Thyroid gland (tissue), 4 donors: ENCODE results near the gene CLP1. TPM values are rescaled to one million over a fixed set of nuclear protein-coding genes. Genes with fewer than 3 reads are reported as not detected.

Source experiments
- DNase-seq, 2 donors: peaks; one replicate each; pipeline ENCODE4 v3.0.0-alpha.2; 2019
- H3K27ac ChIP-seq, 3 donors: fragments of 200-600 bp; sonication (generic); 1 replicate in 2 of 3; 2 replicates in 1 of 3; pipeline ENCODE4 v1.5.1; 2016 to 2019; ENCODE audit warnings: mild to moderate bottlenecking in 1 of 3, moderate library complexity in 1 of 3
- H3K27me3 ChIP-seq: fragments of 200-600 bp; sonication (generic); one replicate; pipeline ENCODE4 v1.5.1; 2019
- H3K36me3 ChIP-seq, 2 donors: fragments of 200-600 bp; sonication (generic); one replicate each; pipeline ENCODE4 v1.5.1; 2016 to 2019
- H3K4me1 ChIP-seq, 2 donors: fragments of 200-600 bp; sonication (generic); one replicate each; pipeline ENCODE4 v1.5.1; 2017 to 2019
- H3K4me3 ChIP-seq, 3 donors: fragments of 200-600 bp; sonication (generic); replicated peaks in 1 of 3; 1 replicate in 2 of 3; 2 replicates in 1 of 3; pipeline ENCODE4 v1.5.1; 2016; ENCODE audit warnings: mild to moderate bottlenecking in 1 of 3
- H3K9me3 ChIP-seq: fragments of 200-600 bp; sonication (generic); one replicate; pipeline ENCODE4 v1.5.1; 2017
- CTCF ChIP-seq, 6 experiments: fragments of 200-600 bp in 3 of 6; fragments of 450-650 bp in 3 of 6; sonication (generic) in 3 of 6; IDR thresholded peaks; one replicate each; pipeline ENCODE4 v1.5.1; 2016 to 2019; ENCODE audit warnings: antibody characterized with exemption in 6 of 6, mild to moderate bottlenecking in 2 of 6, inconsistent platforms in 1 of 6, moderate library complexity in 1 of 6
- POLR2A ChIP-seq, 2 donors: fragments of 450-650 bp; IDR thresholded peaks; one replicate each; pipeline ENCODE4 v1.6.1; 2017; ENCODE audit warnings: antibody characterized with exemption in 2 of 2, mild to moderate bottlenecking in 2 of 2, moderate library complexity in 1 of 2
- WGBS, 2 donors: methylation state at CpG; one replicate each; pipeline ENCODE4 v1.1.5; 2017; 5-methylcytosine and 5-hydroxymethylcytosine counted together
- intact Hi-C: fragments of 100-400 bp; cut with DNase I; formaldehyde crosslinking; loops from one replicate; pipeline ENCODE4 v1.15.1; 2023
- total RNA-seq, 4 donors: library from RNA; depleted of rRNA; stranded (reverse); fragments of >200 nt; gene quantifications; one replicate each; pipeline ENCODE4 v1.2.3, GENCODE V29; 2016

The CLP1 gene
- total RNA-seq, 4 donors from 2014 or later: 10.7 to 15.9 (median 14.1) TPM

DNA sequence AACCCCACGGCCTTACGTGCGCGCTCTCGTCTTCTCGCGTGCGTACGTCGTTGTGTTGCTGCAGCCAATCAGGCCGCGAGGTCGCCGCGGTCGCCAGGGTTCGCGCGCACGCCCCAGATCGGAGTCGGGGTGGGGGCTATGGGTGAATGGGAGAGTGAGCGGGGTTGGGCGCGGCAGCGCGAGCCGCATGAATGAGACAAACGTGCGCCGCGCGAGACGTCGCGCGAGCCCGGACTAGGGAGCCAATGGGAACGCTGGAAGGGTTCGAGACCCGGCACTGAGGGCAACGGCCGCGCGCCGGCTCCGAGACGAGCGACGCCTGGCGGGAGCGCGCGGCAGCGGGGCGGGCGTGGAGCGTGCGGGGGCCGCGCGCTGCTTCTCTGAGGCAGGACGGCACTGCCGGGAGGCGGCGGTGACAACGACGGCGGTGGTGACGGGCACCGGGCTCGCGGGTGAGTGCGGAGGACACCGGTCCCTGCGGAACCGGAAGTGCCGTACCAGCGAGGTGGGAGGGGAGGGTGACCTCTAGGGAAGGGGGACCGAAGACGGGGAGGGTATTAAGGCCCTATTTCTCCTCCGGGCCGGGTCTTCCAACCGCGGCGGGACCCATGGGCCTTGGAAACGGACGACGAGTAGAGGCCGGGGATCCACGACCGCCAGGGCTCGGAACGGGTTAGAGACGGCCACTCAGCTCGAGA, 10.3 kb downstream of the CLP1 start, which contains the start of gene ZDHHC5:
TSS of gene ZDHHC5 (plus strand) at position 379 of the 698 bp plus-strand sequence. CDS start 4,977 bp downstream, outside the sequence.
- peak; percentile 100 for DNase-seq
- intact Hi-C loops: no loop called here
- peaks cover 10 to 28% of the 10 kb centered on the region in 2 donors for H3K4me1 ChIP-seq
- peak within 1 kb of the TSS; percentile 94 to 100 (median 98) for H3K27ac ChIP-seq
- peaks cover 8 to 9% of the 10 kb centered on the region in 2 donors for H3K36me3 ChIP-seq
- H3K9me3 ChIP-seq: no peaks in the 10 kb centered on the region
- peak; percentile 63 to 88 for TF ChIP-seq POLR2A (IDR thresholded peaks at IDR 0.05)
- peak in 3 of 6 experiments; percentile 50 to 60 (median 56) for TF ChIP-seq CTCF (IDR thresholded peaks at IDR 0.05)
- WGBS, 2 donors: 0 to 1% methylated on average over 38 to 47 of the region's 96 CpGs
- H3K4me3 ChIP-seq: peak within 1 kb of the TSS; percentile 56 to 84 (median 83)
- H3K27me3 ChIP-seq: no peaks in the 10 kb centered on the region

DNA sequence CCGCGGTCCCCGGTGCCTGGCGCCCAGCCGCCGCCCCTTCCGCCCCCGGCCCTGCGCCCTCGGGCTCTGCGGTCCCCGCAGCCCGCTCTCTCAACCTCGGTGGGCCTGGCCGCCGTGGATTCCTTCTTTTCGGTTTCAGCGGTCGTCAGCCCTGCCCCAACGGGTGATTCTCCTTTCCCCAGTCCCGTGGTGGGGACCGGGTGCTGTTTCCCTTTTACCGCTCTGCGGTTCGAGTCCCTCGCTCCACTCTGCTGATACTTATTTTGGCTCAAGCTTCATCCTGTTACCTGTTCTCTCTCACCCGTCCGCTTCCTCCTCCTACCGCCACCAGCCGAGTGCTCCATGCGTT, 10.8 kb downstream of the CLP1 start:
- H3K4me3 ChIP-seq: peak overlapping the region; percentile 56 to 84 (median 83)
- TF ChIP-seq CTCF (IDR thresholded peaks at IDR 0.05) (no peak), POLR2A (IDR thresholded peaks at IDR 0.05) (no peak)
- 0% methylated on average over 23 to 31 of the region's 31 CpGs for WGBS, 2 donors
- peaks cover 14 to 33% of the 10 kb centered on the region in 2 donors for H3K4me1 ChIP-seq
- H3K9me3 ChIP-seq: no peaks in the 10 kb centered on the region
- peak overlapping the region; percentile 94 to 100 (median 98) for H3K27ac ChIP-seq
- intact Hi-C loops: no loop called here
- H3K27me3 ChIP-seq: no peaks in the 10 kb centered on the region
- peak in 1 of 2 donors; percentile 24 for DNase-seq
- peaks cover 12 to 13% of the 10 kb centered on the region in 2 donors for H3K36me3 ChIP-seq

DNA sequence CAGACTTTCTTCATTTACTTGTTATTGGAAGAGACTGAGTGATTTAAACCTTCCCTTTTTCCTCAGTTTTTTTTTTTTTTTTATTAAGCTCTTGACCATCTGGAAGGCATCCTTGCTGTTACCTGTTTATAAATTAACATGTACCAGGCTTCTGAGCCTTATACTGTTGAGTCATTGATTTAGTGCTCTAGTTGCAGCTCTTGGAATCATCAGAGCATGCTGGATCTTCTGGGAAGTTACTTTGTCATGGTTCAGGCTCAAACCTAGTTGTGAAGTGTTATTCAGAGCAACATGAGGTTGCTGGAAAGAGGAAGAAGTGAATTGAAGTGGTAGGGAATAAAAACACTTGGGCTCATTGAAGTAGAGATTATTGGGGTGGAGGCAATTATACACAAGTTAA, 16.7 kb downstream of the CLP1 start:
- intact Hi-C loops: no loop called here
- H3K9me3 ChIP-seq: no peaks in the 10 kb centered on the region
- peaks cover 36 to 50% of the 10 kb centered on the region in 2 donors for H3K4me1 ChIP-seq
- H3K36me3 ChIP-seq: peaks cover 12 to 13% of the 10 kb centered on the region in 2 donors
- H3K27ac ChIP-seq: peak overlapping the region; percentile 80 to 85 (median 82)
- no peak for TF ChIP-seq POLR2A (IDR thresholded peaks at IDR 0.05)
- no peak for TF ChIP-seq CTCF (IDR thresholded peaks at IDR 0.05)
- DNase-seq: peak in 1 of 2 donors; percentile 15
- H3K4me3 ChIP-seq: no peak overlapping the region
- H3K27me3 ChIP-seq: no peaks in the 10 kb centered on the region

DNA sequence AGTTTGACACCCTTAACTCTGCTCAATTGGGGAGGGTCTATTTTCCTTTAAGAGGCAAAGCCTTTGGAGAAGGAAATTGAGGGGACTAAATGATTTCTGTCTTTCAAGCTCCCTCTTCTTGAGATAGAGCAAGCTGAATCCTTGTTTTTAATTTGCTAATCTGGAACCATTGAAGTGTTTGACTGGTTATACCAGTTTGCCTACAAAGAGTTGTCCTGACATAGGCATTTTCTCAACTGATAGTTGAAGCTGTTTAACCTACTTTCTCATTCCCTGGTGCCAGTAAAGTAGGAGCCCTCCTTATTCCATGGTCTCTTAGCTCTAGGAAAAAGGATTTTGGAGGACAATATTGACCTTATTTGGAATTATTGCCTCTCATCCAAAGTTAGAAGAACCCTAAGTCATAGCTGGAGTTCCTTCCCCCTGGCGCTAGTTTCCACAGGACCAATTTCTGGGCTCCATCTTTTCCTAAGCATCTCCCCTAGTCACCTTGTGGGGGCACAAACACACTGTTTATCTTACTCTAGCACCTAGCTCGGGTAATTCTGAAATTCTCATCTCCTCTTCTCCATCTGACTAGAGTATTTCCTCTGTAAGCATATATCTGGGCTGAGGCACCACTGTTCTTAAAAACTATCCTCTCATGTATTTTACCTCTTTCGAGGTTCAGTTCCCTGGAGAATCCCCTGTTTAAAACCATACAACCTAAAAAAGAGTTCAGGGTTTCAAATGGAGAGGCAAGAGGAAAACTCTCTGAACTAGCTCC, 17.8 kb downstream of the CLP1 start:
- intact Hi-C loops: loop anchor here (5.0 kb wide), 1 partner anchor 37 kb away; the partner anchor contains the start of genes MED19 and TMX2
- Histone ChIP-seq H3K4me3 (no peak overlapping the region), H3K27me3 (no peaks in the 10 kb centered on the region), H3K36me3 (peaks cover 12 to 13% of the 10 kb centered on the region in 2 donors), H3K27ac (peak overlapping the region; percentile 80 to 85 (median 82)), H3K4me1 (peaks cover 32 to 43% of the 10 kb centered on the region in 2 donors), H3K9me3 (no peaks in the 10 kb centered on the region)
- WGBS, 2 donors: 72 to 74% methylated on average over 3 of the region's 3 CpGs
- DNase-seq: no peak
- TF ChIP-seq POLR2A (IDR thresholded peaks at IDR 0.05) (no peak), CTCF (IDR thresholded peaks at IDR 0.05) (no peak)
